Mucosa of descending colon (tissue), 3 donors: ENCODE measurements around the gene NPAS1. TPM values are rescaled to one million over a fixed set of nuclear protein-coding genes. Genes with fewer than 3 reads are reported as not detected.
"Not testable (repeated sequence)": the region's sequence is repeated elsewhere in the genome, so short reads cannot be mapped to it uniquely, and the experiment has no call there.

Source experiments
- ATAC-seq: fragments of 200-7000 bp; cut with Tn5 transposase; one replicate; pipeline ENCODE4 v1.9.1; 2020; ENCODE audit warnings: mild to moderate bottlenecking, moderate library complexity
- DNase-seq, 3 donors: peaks; one replicate each; pipeline ENCODE4 v3.0.0-alpha.2; 2020
- H3K36me3 ChIP-seq: fragments of 200-600 bp; one replicate; pipeline ENCODE4 v1.8.0; 2021; ENCODE audit warnings: low read depth, mild to moderate bottlenecking
- H3K4me1 ChIP-seq: fragments of 200-600 bp; one replicate; pipeline ENCODE4 v1.8.0; 2021; ENCODE audit warnings: low read depth, mild to moderate bottlenecking
- H3K4me3 ChIP-seq: fragments of 200-600 bp; one replicate; pipeline ENCODE4 v1.8.0; 2021; ENCODE audit warnings: mild to moderate bottlenecking
- H3K9me3 ChIP-seq: fragments of 200-600 bp; one replicate; pipeline ENCODE4 v1.8.0; 2021; ENCODE audit warnings: mild to moderate bottlenecking
- CTCF ChIP-seq: fragments of 200-600 bp; IDR thresholded peaks from one replicate; pipeline ENCODE4 v1.8.0; 2022; ENCODE audit warnings: antibody characterized with exemption, mild to moderate bottlenecking
- intact Hi-C, 2 donors: fragments of 100-400 bp; cut with DNase I in 1 of 2; cut with micrococcal nuclease in 1 of 2; formaldehyde crosslinking; loops; one replicate each; pipeline versions ENCODE4 v1.11.0 to v1.11.1; 2022; cut with DNase I, micrococcal nuclease
- total RNA-seq, 3 donors: library from RNA; stranded (reverse); fragmentation: NEBNext Ultra II Directional in 2 of 3; extraction: Animal tissue kit (Norgen Biotek cat#: 25700) in 2 of 3; gene quantifications; one replicate each; pipeline versions ENCODE4 v1.2.1 to v1.2.4, GENCODE V29; 2021 to 2023
- donor health status: DM: no; HTN: no; CAD: no; lungs with moderate emphysema.
- donor health status: DM: no; HTN: no; CAD: no.
- donor health status: DM: no; HTN: yes; CAD: no.

Gene NPAS1
- total RNA-seq, 3 donors from 2014 or later, result 0.31 to 1.1 TPM; not detected in 1

- no peak overlapping the region for H3K4me3 ChIP-seq
- H3K4me1 ChIP-seq, result no peaks in the 10 kb centered on the region
- H3K36me3 ChIP-seq, result peaks cover 12% of the 10 kb centered on the region
- intact Hi-C loops, result loop anchor here in 1 of 2 donors (5.0 kb wide), 1 partner anchor 47 kb away; no protein-coding TSS in a partner anchor
- ATAC-seq, result no peak
- peak in 1 of 3 donors; percentile 50 for DNase-seq
- no peaks in the 10 kb centered on the region for H3K9me3 ChIP-seq
- TF ChIP-seq CTCF, result no peak
These were observed 55.7 kb downstream of the NPAS1 start for GRCh38 chr19:47075179-47075810.

- H3K9me3 ChIP-seq, result no peaks in the 10 kb centered on the region
- intact Hi-C loops, result loop anchor here in 1 of 2 donors (5.0 kb wide), 1 partner anchor 46 kb away; no protein-coding TSS in a partner anchor
- H3K36me3 ChIP-seq, result peaks cover 12% of the 10 kb centered on the region
- no peak for DNase-seq
- H3K4me1 ChIP-seq, result no peaks in the 10 kb centered on the region
- H3K4me3 ChIP-seq, result no peak overlapping the region
- no peak for TF ChIP-seq CTCF
- ATAC-seq, result no peak
These were observed 56.3 kb downstream of the NPAS1 start for GRCh38 chr19:47075941-47076340.

- H3K36me3 ChIP-seq, ATAC-seq: not testable (repeated sequence)
These were observed 58.7 kb downstream of the NPAS1 start for GRCh38 chr19:47078351-47078750.

GRCh38 chr19:47081095-47081494, 61.5 kb downstream of the NPAS1 start:
- H3K4me3 ChIP-seq, result no peak overlapping the region
- no peak for DNase-seq
- no peak for TF ChIP-seq CTCF
- no peaks in the 10 kb centered on the region for H3K4me1 ChIP-seq
- H3K36me3 ChIP-seq, result peaks cover 9% of the 10 kb centered on the region
- H3K9me3 ChIP-seq, result no peaks in the 10 kb centered on the region
- intact Hi-C loops, result no loop called here
- ATAC-seq, result no peak

More at GRCh38 chr19:47078351-47078750, 58.7 kb downstream of the NPAS1 start:
- intact Hi-C loops, result loop anchor here in 1 of 2 donors (5.0 kb wide), 1 partner anchor 44 kb away; no protein-coding TSS in a partner anchor
- H3K9me3 ChIP-seq, H3K4me1 ChIP-seq, H3K4me3 ChIP-seq, DNase-seq: not testable (repeated sequence)

- Histone ChIP-seq H3K36me3 (peaks cover 4% of the 10 kb centered on the region), H3K4me1 (no peaks in the 10 kb centered on the region), H3K9me3 (no peaks in the 10 kb centered on the region), H3K4me3 (no peak overlapping the region)
- no peak for TF ChIP-seq CTCF
- intact Hi-C loops, result no loop called here
- no peak for DNase-seq
- no peak for ATAC-seq
These were observed 62.9 kb downstream of the NPAS1 start for GRCh38 chr19:47082493-47082892.

GRCh38 chr19:47084879-47085439, 65.3 kb downstream of the NPAS1 start:
- H3K9me3 ChIP-seq, result no peaks in the 10 kb centered on the region
- intact Hi-C loops, result no loop called here
- no peak for TF ChIP-seq CTCF
- peaks cover 4% of the 10 kb centered on the region for H3K36me3 ChIP-seq
- peaks cover 10% of the 10 kb centered on the region for H3K4me1 ChIP-seq
- ATAC-seq, result no peak
- DNase-seq, result no peak
- H3K4me3 ChIP-seq, result no peak overlapping the region
